ENCODE measurements around the gene RHOG.

The RHOG gene

DNA sequence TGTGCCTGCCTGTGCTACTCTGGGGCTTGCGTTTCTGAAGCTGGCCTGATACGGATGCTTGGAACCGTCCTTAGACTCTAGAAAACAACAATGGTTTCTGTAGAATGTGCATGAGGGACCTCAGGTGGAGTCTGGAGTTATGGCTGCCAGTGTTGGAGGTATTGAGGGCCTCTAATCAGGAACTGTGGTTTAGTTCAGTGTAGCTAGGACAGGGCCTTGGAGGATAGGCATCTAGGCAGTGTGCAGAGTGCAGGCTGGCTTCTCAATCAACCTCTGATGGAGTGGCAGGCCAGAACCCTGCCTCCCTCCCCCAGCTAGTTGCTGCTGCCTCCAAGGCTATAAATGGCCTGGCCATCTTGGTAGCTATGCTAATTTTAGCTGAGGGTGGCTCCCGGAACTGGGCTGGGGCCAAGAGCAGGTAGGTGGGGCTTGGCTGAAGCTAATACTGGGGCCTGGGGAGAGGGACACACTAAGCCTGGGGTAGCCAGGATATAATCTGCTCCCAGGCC lies 18.7 kb upstream of the RHOG start:
- DNase-seq (ENCODE audit: low spot score): no peak

DNA sequence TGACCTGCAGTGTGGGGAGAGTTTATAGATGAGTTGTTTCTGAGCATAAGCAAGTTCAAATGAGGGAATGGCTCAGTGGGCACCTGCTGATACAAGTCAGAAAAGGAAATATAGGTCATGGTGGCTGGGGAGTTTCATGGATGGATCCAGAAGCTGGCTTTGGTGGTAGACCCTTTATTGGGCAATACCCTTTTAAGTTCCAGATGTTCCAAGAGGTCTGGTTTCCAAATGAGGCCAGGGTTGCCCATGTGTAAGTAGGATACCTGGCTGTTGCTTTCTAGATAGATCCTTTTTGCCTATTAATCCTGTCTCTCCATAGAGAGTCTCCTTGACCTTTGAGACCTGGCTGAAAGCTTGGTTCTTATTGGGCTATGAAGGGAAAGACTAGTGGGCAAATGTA lies 16.9 kb upstream of the RHOG start:
- DNase-seq (ENCODE audit: low spot score): no peak

DNA sequence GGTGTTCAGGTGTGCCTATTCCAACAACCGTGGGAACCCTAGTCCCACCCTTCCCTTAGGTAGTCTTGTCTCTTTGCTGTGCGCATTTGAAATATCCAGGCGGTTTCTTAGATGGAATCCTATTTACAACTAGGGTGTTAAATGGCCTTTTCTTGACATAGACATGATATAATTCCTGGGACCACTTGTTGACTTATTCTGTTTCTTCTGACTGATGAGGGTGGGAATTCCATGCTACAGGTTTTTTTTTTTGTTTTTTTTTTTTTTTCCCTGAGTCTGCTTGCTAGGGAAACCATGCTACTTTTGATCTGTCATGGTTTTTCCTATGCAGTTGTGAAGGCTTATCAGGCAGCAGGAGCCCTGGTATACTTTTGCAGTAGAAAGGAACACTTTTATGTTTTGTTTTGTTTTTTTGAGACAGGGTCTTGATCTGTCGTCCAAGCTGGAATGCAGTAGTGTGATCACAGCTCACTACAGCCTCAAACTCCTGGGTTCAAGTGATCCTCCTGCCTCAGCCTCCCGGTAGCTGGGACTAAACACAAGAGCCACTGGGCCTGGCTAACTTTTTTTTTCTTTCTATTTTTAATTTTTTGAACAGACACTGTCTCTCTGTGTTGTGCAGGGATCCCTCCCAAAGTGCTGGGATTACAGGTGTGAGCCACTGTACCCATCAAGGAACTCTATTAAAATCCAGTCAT lies 16.2 kb upstream of the RHOG start:
- no peak for DNase-seq (ENCODE audit: low spot score)

DNA sequence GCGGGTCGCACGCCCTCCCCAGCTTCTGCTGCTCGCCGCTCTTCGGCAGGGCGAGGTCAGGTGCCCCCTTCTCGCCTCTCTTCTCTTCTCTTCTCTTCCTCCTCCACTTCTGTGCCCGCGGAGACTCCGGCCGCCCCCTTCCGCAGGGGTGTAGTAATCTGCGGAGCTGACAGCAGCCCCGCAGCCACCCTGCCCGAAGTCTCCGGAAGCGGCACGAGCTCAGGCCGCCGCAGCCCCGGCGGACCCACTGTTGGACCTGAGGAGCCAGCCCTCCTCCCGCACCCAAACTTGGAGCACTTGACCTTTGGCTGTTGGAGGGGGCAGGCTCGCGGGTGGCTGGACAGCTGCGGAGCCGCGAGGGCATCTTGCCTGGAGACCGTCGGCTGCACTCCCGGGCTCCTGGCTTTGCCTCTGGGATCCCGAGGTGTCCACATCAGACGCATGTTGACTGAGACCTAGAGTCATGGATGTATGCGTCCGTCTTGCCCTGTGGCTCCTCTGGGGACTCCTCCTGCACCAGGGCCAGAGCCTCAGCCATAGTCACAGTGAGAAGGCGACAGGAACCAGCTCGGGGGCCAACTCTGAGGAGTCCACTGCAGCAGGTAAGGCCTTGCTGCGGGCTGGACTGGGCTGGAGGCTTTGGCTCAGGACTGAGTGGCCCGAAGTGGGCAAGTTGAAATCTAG lies 15.2 kb upstream of the RHOG start:
- DNase-seq (ENCODE audit: low spot score): no peak

DNA sequence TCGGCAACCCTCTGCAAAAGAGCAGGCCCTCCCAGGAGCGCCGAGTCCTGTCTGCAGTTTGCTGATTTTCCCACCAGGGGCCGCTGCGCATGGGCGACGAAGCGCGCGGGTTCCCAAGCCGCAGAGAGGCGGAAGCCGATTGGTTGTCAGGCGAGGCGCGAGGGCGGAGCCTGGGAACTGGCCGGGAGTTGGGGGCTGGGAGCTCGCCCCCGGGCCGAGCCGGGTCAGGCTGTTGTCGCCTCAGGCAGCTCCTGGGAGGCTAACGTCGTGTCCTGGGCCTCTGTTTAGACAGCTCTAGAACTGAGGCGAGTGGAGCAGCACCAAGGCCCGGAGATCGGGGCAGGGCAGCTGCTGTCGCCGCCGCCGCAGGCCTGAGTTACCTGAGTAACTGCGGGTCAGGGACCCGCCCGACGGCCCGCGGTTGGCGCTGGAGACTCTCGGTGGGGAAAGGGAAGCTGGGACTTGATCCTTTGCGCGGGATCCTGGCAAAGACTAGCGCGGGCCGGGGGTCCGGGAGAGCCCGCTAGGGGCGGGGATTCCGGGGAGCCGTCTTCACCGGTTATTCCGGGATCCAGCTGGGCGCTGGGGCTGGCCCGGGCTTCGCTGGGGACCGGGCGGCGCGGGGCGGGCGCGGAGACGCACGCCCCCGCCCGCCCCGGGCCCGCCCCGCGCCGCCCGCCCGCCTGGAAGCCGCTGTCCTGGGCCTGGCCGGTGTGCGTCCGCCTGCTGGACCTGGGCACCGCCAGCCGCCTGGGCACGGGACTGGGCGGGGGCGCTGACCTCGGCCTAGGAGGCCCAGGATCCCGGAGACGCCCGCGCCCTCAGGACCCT lies 14.4 kb upstream of the RHOG start, which contains the start of gene STIM1:
TSS of gene STIM1 (plus strand) at position 688 of the 831 bp plus-strand sequence. CDS start 607 bp downstream, outside the sequence.
- peak; percentile 95 for DNase-seq (ENCODE audit: low spot score)

- DNase-seq (ENCODE audit: low spot score): no peak
Observed at GRCh38 chr11:3854660-3854976, 13.9 kb upstream of the RHOG start.

GRCh38 chr11:3853899-3854659 lies 13.3 kb upstream of the RHOG start:
- DNase-seq (ENCODE audit: low spot score): peak; percentile 81

DNA sequence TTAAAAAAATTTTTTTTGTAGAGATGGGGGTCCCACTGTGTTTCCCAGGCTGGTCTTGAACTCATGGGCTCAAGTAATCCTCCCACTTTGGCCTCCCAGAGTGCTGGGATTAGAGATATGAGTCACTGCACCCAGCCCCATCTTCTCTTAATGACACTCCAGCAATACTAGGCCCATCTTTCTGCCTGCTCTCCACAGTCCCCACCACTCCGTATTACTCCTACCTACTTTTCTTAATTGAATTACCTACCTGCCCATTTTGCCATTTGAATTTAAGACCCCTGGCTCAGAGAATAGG lies 12.7 kb upstream of the RHOG start:
- no peak for DNase-seq (ENCODE audit: low spot score)

DNA sequence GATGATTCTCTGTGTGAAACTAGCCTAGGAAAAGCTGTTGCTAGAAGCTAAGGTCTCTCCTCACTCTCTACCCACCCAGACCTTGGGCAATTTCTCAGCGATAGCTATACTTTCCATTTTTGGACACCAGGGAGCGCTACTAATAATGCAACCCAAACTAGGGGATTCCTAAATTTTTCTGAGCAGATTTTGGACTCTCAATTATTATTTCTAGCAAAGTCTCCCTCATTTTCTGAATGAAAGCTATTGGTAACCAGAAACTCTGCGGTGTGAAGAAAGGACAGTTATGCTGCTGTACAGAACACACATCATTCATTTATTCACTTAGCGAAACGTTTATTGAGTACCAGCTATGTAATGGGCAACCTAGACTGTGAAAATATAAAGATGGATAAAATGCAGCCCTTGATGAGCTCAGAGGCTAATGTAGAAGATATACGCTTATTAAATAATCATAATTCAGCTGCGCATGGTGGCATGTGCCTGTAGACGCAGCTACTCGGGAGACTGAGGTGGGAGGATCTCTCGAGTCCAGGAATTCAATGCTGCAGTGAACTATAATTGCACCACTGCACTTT lies 8.6 kb upstream of the RHOG start:
- DNase-seq (ENCODE audit: low spot score): peak; percentile 59

DNA sequence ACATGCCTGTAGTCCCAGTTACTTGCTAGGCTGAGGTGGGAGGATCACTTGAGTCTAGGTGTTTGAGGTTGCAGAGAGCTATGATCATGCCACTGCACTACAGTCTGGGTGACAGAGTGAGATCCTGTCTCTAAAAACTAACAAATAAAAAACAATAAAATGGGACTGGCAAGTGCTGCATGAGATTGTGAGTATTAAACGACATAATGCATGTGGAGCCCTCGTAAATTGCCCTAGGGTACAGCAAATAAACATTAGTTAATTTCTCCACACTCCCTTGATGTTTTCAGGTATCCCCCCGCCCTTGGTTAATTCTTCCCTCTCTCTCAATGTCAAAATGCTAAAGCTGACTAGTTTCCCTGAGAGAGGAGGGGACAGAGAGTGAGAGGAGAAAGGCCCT lies 4.9 kb upstream of the RHOG start:
- DNase-seq (ENCODE audit: low spot score): no peak

GRCh38 chr11:3845246-3845645 lies 4.5 kb upstream of the RHOG start:
- no peak for DNase-seq (ENCODE audit: low spot score)

DNA sequence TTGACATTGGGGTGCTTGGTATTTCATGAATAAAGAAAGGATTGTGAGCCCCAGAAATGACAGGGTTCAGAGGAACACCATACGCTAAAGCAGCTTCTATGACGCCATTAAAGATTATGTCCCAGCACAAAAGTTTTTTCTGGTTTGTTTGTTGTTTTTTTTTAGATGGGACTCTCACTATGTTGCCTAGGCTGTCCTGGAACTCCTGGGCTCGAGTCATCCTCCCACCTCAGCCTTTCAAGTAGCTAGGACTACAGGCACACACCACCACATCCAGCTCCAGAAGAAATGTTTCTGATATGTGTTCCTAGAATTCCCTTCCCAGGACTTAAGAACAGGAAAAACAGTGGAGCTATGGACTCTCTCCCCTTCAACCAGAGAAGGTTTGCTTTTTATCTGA lies 2.6 kb upstream of the RHOG start:
- no peak for DNase-seq (ENCODE audit: low spot score)

DNA sequence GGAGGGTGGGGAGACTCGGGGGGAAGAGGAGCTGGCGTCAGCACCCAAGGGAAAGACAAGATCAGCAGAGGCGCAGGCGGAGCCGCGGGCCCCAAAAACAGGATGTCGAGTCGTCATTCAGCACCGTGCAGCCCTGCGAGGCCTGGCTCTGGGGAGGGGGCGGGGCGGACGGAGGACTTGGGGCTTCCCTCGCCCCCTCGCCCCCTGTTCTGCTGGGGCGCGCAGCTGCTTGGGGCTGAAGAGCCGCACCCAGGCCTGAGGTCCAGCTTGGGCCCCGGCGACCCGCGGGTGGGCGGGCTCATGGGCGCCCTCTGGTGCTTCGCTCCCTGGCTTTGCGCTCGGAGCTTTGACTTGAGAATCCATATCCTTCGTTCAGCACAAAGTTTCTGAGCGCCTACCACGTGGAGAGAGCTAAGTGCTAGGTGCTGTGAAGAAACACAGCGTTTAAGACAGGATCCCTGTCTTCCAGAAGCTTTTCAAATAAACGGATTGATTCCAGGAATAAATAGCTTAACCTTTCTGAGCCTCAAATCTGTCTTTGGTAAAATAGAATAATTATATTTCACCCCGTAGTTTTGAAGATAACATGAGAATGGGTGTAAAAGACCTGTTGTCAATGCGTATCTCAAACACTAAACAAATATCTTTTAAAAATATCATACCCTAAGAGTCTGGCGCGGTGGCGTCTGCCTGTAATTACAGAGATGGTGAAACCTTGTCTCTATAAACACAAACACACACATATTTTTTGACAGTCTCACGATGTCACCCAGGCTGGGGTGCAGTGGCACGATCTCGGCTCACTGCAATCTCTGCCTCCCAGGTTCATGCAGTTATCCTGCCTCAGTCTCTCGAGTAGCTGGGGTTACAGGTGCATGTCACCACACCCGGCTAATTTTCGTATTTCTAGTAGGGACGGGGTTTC lies 929 bp upstream of the RHOG start:
- peak; percentile 92 for DNase-seq (ENCODE audit: low spot score)

DNA sequence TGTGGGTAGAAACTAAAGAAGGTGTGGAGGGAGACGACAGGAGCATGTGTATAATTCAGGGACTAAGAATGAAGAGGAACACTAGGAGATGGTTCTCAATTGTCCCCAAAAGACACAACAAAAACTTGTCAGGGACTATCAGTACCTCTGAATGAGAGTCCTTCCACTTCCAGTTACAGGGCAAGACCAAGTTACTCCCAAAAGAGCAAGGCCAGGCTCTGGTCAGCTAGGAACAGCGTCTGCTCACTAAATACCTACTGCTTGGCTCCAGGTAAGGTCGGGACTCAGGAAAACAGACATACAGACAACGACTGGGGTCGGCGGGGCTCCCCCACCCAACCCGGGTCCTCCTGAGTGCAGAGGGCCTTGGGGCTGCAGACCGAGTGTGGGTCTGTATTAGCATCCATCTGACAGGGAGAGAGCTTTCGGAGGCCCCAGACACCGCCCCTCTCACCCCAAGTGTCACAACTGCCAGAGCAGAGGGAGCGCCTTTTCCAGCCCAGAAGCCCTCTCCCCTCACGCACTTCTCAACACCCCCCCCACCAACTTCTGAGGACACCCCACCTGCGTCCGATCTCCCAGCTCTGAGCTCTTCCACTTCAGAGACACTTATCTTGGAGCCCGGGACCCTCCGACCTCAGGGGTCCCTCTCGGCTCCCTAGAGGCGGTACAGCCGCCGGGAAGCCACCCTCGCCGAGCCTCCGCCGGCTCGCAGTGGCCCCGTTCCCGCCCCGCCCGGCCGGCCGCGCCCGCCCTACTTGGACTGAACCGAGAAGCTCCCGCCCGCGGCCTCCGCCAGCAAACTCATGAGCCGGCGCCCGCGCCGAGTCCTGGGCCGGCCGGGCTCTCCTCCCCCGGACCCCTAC lies 522 bp downstream of the RHOG start:
- DNase-seq (ENCODE audit: low spot score): no peak

DNA sequence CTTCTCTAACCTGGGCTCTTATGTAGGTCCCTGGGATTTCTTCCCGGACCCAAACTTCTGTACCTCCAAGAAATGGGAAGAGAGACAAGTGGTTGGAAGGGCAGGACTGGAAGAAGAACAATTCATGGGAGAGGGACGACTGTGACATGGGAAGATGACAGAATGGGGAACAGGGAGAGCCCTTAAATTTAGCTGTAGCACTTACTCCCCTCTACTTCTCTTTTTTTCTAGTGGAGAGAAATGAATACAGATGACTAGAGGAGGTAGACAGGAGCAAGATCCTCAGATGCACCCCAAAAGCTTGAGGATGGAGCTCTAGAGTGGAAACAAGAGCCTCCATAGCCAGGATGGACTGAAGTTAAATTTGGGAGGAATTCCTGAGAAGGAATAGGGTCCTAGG lies 2.3 kb downstream of the RHOG start:
- no peak for DNase-seq (ENCODE audit: low spot score)

GRCh38 chr11:3837793-3838192 lies 3.0 kb downstream of the RHOG start:
- no peak for DNase-seq (ENCODE audit: low spot score)

GRCh38 chr11:3836903-3837302 lies 3.9 kb downstream of the RHOG start:
- DNase-seq (ENCODE audit: low spot score): peak; percentile 70

DNA sequence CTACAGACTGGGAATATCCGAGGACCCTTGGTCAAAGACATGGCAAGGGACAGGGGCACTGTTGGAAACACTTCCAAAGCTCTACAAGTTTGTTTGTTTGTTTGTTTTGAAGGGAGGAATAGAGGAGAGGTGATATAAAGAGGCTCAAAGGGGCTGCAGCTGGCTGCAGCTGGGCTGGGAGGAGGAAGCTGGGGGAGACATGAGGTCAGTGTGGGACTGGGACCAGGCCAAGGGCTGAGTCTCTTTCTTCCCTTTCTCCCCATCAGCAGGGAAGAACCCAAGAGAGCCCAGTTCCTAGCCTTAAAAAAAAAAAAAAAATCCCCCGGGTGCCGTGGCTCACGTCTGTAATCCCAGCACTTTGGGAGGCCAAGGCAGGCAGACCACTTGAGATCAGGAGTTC lies 5.0 kb downstream of the RHOG start:
- no peak for DNase-seq (ENCODE audit: low spot score)

GRCh38 chr11:3834664-3835461 lies 5.9 kb downstream of the RHOG start:
- DNase-seq (ENCODE audit: low spot score): no peak
